Mucosa of gallbladder (tissue), 1 donor: ENCODE results near the gene USP35. TPM values are rescaled to one million over a fixed set of nuclear protein-coding genes. Genes with fewer than 3 reads are reported as not detected.

Experiments used
- total RNA-seq: library from RNA; stranded (reverse); gene quantifications from one replicate; pipeline ENCODE4 v1.2.1, GENCODE V29; 2021
- donor health status: DM: no; HTN: no; CAD: no.

Gene USP35
- total RNA-seq, 1 donor from 2014 or later: 10.4 TPM

Other genes with a start within 250 kb of the USP35 start
- 28.8 TPM for gene INTS4, start 194.3 kb upstream of the USP35 start, total RNA-seq
- gene KCTD14, start 165.6 kb upstream of the USP35 start, total RNA-seq: 23.6 TPM
- gene THRSP, start 125.1 kb upstream of the USP35 start, total RNA-seq: not detected
- 181 TPM for gene NDUFC2, start 109.1 kb upstream of the USP35 start, total RNA-seq
- gene ALG8, start 49.3 kb upstream of the USP35 start, total RNA-seq: 33.3 TPM
- 16.4 TPM for gene KCTD21, start 293 bp upstream of the USP35 start, total RNA-seq
- 25.9 TPM for gene GAB2, start 228.9 kb downstream of the USP35 start, total RNA-seq